ENCODE results near the gene MAP3K3. TPM values are rescaled to one million over a fixed set of nuclear protein-coding genes. Genes with fewer than 3 reads are reported as not detected.

The MAP3K3 gene
- total RNA-seq, 1 experiment from 2014 or later, result 19.7 TPM

DNA sequence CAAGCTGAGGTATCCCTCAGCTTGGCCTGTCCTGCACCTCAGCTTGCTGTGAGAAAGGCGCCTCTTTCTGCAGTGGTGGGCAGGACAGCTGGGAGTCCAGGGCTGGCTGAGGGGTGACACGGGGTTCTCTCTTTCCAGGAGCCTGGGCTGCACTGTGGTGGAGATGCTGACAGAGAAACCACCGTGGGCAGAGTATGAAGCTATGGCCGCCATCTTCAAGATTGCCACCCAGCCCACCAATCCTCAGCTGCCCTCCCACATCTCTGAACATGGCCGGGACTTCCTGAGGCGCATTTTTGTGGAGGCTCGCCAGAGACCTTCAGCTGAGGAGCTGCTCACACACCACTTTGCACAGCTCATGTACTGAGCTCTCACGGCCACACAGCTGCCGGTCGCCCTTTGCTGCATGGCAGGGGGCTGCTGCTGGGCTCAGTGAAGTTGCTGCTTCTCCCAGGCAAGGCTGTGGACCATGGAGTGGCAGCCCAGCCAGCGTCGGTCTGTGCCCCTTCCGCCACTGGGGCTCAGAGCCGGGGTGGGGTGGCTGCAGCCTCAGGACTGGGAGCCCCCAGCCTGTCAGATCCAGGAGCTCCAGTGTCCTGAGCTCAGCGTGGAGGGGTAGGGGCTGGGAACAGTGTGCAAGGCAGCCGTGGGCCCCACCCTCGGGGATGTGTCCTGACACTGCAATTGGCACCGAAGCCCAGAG is 71.3 kb downstream of the MAP3K3 start:
- no peak for DNase-seq (ENCODE audit: low read depth)

DNA sequence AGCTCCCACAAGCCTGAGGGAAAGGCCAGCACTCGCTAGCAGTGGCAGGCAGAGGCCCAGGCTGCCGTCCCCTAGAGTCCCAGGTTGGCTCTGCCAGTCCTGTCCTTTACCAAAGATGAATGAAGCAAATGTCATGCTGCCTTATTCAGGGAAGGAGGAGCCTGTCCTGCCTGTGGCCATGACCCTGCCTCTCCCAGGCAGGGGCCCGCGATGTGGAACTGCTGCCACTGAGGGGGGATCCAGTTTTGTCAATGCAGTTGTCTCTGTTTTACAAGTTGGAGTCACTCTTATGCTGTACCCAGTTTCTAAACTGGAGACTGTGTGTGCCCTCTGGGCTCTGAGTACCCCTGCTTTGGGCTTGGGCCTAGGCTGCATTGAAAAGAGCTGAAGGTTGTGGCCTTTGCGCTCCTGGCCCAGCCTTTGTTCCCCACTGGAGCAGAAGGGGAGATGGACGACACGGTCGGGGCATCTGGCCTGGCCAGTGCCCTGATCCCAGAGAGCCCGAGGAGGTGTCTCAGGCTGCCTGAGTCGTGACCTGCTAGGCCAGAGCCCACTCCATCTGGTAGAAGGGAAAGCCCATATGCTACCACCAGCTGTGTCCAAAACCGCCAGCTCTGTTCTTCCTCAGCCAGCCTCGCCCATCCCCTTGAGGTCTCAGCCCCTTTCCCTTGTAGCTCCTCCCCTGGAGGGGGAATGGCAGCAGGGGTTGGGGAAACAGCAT is 72.2 kb downstream of the MAP3K3 start:
- peak; percentile 35 for DNase-seq (ENCODE audit: low read depth)

GRCh38 chr17:63694950-63695773 is 72.9 kb downstream of the MAP3K3 start:
- DNase-seq (ENCODE audit: low read depth), result no peak

GRCh38 chr17:63695889-63696288 is 73.7 kb downstream of the MAP3K3 start:
- DNase-seq (ENCODE audit: low read depth), result no peak

DNA sequence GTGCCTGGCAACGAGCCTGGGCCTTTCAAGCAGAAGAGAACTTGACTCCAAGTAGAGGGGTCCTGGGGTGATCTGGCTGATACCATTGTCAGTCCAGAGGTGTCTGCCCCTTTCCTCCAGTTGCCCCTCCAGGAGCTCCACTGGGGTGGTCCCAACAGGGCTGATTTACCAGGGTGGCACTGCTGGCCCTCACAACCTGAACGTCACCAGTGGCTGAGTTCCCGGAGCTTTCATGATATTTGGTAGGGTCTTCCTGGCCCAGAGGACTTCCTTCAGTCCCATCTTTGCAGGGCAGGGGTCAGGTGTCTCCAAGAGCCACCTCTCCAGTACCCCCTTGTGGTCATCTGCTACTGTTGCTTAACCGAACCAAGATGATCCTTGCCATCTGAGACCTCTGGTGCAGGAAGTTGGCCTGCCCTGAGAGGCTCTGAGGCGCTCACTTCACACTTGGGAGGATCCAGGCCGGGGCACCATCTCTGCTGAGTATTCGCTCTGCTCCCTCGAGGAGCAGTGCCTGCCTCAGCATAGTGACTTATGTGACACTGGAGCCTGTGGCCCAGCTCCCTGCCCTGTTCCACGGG is 74.3 kb downstream of the MAP3K3 start:
- DNase-seq (ENCODE audit: low read depth), result peak; percentile 42

- peak; percentile 51 for DNase-seq (ENCODE audit: low read depth)
These were observed 75.4 kb downstream of the MAP3K3 start for GRCh38 chr17:63697341-63698286.

GRCh38 chr17:63698381-63698885 is 76.2 kb downstream of the MAP3K3 start:
- DNase-seq (ENCODE audit: low read depth), result no peak

- DNase-seq (ENCODE audit: low read depth), result peak; percentile 82
These were observed 76.8 kb downstream of the MAP3K3 start for GRCh38 chr17:63698886-63699637.

- DNase-seq (ENCODE audit: low read depth), result peak; percentile 74
These were observed 77.7 kb downstream of the MAP3K3 start, which contains the start of gene LIMD2 for GRCh38 chr17:63699638-63700527. Gene LIMD2 (minus strand): TSS chr17:63700125. CDS start chr17:63699298, 827 bp downstream.

DNA sequence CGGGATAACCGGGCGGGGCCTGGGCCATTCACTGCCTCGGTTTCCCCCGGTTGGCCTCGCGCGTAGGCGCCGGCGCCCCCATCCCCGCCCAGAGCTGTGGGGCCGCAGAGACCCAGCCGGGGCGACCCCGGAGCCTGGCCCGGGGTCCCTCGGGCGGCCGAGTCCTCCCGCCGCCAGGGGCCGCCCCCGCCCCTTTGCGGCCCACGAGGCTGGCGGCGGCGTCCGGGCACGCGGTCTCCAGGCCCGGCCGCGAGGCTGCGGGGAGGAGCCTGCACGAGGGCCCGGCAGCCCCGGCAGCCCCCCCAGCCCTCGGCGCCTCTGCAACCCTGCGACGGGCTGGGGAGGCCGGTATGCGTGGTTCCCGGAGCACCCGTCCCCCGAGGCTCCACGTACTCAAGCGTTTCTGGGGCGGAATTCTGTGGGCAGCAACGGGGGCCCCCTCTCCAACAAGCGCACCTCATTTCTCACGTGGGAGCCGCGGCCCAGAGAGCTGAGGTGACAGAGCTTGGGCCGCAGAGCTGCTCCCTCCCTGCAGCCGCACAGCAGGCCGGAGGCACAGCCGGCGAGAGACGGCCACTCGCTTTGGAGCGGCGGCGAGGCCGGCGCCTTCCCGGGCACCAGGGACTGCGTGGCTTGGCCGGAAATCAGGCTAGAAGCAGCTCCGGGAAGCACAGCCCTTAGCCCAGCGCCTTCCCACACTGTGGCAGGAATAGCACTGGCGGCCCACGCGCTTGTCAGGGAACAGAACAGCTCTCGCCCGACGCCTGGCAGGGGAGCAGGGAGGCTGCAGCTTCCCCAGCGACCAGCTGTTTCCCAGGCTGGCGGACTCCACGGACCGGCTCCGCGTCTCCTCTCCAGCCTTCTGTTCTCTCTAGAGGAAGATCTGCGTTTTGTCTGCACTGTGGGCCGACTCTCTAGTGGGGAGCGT is 78.6 kb downstream of the MAP3K3 start:
- DNase-seq (ENCODE audit: low read depth), result no peak

GRCh38 chr17:63701456-63701820 is 79.2 kb downstream of the MAP3K3 start:
- no peak for DNase-seq (ENCODE audit: low read depth)

DNA sequence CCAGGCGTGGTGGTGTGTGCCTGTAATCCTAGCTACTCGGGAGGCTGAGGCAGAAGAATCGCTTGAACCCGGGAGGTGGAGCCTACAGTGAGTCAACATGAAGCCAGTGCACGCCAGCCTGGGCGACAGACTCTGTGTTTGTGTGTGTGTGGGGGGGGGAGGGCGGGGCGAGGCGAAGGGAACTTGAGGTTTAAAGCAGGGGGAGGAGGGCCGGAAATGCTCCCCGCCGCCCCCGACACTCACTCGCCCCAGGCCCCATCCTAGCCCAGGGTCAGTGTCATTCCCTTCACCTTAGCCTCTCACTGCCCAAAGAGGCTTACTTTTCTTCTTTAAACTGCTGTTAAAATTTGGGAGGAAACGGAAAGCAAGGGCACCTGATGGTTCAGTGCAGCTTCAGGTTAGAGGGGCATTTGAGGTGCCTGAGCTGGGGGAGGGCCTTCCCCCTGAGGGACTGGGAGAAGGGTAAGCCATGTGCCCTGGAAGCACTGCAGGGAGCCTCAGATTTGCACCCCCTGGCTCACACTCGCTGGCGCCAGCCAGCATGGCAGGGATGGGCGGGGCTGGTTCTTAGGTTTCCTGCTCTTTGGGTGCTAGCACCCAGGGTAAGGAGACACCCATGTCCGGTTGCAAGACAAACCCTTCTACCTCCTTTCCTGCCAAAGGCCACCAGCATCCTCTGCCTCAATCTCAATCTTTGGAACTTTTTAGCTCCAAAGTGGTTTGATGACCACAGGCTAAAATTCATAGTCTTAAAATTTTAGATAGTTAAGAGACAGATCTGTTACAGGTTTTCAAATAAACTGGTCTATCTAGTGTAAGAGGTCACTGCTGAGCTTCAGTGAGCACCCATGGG is 79.9 kb downstream of the MAP3K3 start:
- no peak for DNase-seq (ENCODE audit: low read depth)

- DNase-seq (ENCODE audit: low read depth), result no peak
These were observed 80.5 kb downstream of the MAP3K3 start for GRCh38 chr17:63702721-63703015.

DNA sequence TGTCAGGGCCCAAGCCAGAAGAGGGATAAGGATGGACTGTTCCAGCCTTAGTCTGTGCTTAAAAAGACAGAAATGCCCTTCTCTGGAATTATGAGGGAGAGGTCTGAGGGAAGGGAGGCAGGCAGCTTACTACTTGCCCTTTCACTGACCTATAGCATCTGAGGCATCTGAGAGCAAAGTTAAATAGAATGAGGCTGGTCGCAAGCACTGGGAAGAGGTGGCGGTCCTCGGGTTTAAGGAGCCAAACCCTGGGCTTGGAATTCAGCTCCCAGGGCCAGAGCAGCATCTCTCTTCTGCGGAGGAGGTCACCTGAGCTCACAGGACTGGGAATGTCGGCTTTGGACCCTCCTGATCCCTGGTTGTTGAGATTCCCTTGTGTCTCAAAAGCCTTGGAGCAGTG is 80.8 kb downstream of the MAP3K3 start:
- no peak for DNase-seq (ENCODE audit: low read depth)

DNA sequence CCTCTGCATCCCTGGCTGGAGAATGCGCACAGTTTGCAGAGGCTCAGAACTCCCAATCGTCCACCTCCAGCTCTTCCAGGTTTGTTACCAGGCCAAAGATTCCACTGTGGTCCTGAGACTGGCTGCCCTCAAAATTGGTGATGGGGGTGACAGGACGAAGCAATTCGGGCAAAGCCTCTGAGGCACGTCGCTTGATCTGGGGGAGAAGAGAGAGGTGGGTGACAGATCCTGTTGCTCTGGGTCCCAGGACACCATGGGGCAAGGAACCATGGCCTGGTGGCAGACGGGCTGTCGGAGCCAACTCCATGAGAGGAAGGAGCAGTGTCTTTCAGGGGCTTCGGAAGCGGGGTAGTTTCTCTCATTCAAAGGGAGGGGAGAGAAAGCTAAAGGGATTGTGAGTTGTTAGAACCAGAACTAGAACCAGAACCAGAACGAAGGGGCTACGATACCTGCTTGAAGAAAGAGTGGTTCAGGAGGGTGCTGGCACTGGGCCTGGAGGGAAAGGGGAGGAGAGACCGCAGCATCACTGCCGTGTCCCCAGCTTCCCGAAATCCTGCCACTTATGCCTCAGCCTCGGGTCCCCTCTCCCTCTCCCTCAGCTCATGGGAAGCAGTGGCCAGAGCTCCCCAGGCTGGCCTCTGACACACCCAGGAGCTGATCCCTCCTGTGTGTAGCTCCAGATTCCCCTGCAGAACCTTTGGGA is 81.5 kb downstream of the MAP3K3 start:
- DNase-seq (ENCODE audit: low read depth), result no peak

DNA sequence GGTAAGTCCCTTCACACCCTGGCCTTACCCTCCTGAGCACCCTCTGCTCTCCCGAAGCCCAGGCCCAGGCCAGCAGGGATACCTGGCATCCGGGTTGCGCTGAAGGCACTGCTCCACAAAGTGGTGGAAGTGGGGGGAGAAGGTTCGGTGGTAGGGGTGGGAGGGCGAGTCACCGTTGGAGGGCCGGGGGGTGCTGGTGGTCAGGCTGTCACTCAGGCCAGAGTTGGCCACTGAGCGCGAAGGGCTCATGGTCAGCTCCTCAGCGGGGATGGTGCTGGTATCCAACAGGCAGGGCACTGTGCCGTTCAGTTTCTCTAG is 82.0 kb downstream of the MAP3K3 start:
- DNase-seq (ENCODE audit: low read depth), result no peak

- DNase-seq (ENCODE audit: low read depth), result no peak
These were observed 82.6 kb downstream of the MAP3K3 start for GRCh38 chr17:63704836-63705235.

Measured in Daoy (cell line).